Neuronal stem cell (in vitro differentiated cells): ENCODE measurements around the gene UBR3.

ENCODE experiments used
- DNase-seq: peaks from one replicate; pipeline ENCODE4 v3.0.0-alpha.2; 2013; ENCODE audit warnings: low spot score
- H2AFZ ChIP-seq: one replicate; pipeline ENCODE4 v1.6.1; 2013; ENCODE audit warnings: mild to moderate bottlenecking, low read length, inconsistent platforms
- H2AK5ac ChIP-seq: 2 replicates; pipeline ENCODE4 v1.6.1; 2013; ENCODE audit warnings: low read depth, mild to moderate bottlenecking, inconsistent platforms, low read length, moderate library complexity, mixed read lengths
- H2BK120ac ChIP-seq: 2 replicates; pipeline ENCODE4 v1.6.1; 2013; ENCODE audit warnings: low read depth, mild to moderate bottlenecking, inconsistent platforms, low read length, moderate library complexity, mixed read lengths
- H2BK12ac ChIP-seq: one replicate; pipeline ENCODE4 v1.6.1; 2013; ENCODE audit warnings: low read length, inconsistent platforms
- H2BK15ac ChIP-seq: 2 replicates; pipeline ENCODE4 v1.6.1; 2013; ENCODE audit warnings: mild to moderate bottlenecking, low read length, inconsistent platforms, mixed read lengths
- H2BK5ac ChIP-seq: one replicate; pipeline ENCODE4 v1.6.1; 2013; ENCODE audit warnings: inconsistent platforms, mild to moderate bottlenecking, low read length, moderate library complexity
- H3K14ac ChIP-seq: one replicate; pipeline ENCODE4 v1.6.1; 2013; ENCODE audit warnings: low read length, inconsistent platforms
- H3K18ac ChIP-seq: 2 replicates; pipeline ENCODE4 v1.6.1; 2013; ENCODE audit warnings: low read length, inconsistent platforms
- H3K23ac ChIP-seq: 2 replicates; pipeline ENCODE4 v1.6.1; 2013; ENCODE audit warnings: low read depth, mild to moderate bottlenecking, mixed read lengths, low read length, inconsistent platforms; ENCODE audit not compliant: poor library complexity
- H3K27ac ChIP-seq: replicated peaks from 3 replicates; pipeline ENCODE4 v1.5.1; 2013; ENCODE audit warnings: low read length, inconsistent platforms
- H3K27me3 ChIP-seq, 3 experiments: 2 replicates each; pipeline ENCODE4 v1.6.1; 2013; ENCODE audit warnings: low read length in 3 of 3, mild to moderate bottlenecking in 2 of 3, inconsistent platforms in 1 of 3, low read depth in 1 of 3, mixed read lengths in 1 of 3, moderate library complexity in 1 of 3; ENCODE audit not compliant: control insufficient read depth in 3 of 3, insufficient read depth in 3 of 3
- H3K36me3 ChIP-seq, 2 donors: replicated peaks in 1 of 2; 2 replicates each; pipeline ENCODE4 v1.6.1; 2013; ENCODE audit warnings: low read length in 2 of 2; ENCODE audit not compliant: control insufficient read depth in 2 of 2, insufficient read depth in 2 of 2
- H3K4ac ChIP-seq: 2 replicates; pipeline ENCODE4 v1.6.1; 2013; ENCODE audit warnings: inconsistent platforms, mild to moderate bottlenecking, low read length, moderate library complexity
- H3K4me1 ChIP-seq, 2 donors: 1 replicate in 1 of 2; 2 replicates in 1 of 2; pipeline ENCODE4 v1.6.1; 2013; ENCODE audit warnings: low read length in 2 of 2, low read depth in 1 of 2; ENCODE audit not compliant: control insufficient read depth in 2 of 2, insufficient read depth in 1 of 2
- H3K4me2 ChIP-seq: one replicate; pipeline ENCODE4 v1.6.1; 2013; ENCODE audit warnings: mild to moderate bottlenecking, low read length, inconsistent platforms; ENCODE audit not compliant: insufficient read depth, poor library complexity, severe bottlenecking
- H3K4me3 ChIP-seq, 2 donors: 2 replicates each; pipeline ENCODE4 v1.5.1; 2013; ENCODE audit warnings: low read length in 2 of 2, mild to moderate bottlenecking in 2 of 2, inconsistent platforms in 1 of 2, moderate library complexity in 1 of 2
- H3K79me1 ChIP-seq: one replicate; pipeline ENCODE4 v1.6.1; 2013; ENCODE audit warnings: low read depth, mild to moderate bottlenecking, inconsistent platforms, low read length, moderate library complexity
- H3K9ac ChIP-seq: one replicate; pipeline ENCODE4 v1.6.1; 2013; ENCODE audit warnings: mild to moderate bottlenecking, low read depth, low read length, inconsistent platforms; ENCODE audit not compliant: poor library complexity
- H3K9me3 ChIP-seq, 2 donors: replicated peaks in 1 of 2; 2 replicates each; pipeline versions ENCODE3 to v1.6.1; 2013; ENCODE audit warnings: low read length in 2 of 2, mild to moderate bottlenecking in 2 of 2, inconsistent platforms in 1 of 2, low read depth in 1 of 2, mixed read lengths in 1 of 2, moderate library complexity in 1 of 2; ENCODE audit not compliant: control insufficient read depth in 2 of 2, insufficient read depth in 1 of 2
- H4K8ac ChIP-seq: one replicate; pipeline ENCODE4 v1.6.1; 2013; ENCODE audit warnings: low read depth, mild to moderate bottlenecking, inconsistent platforms, low read length, moderate library complexity
- H4K91ac ChIP-seq: one replicate; pipeline ENCODE4 v1.6.1; 2013; ENCODE audit warnings: low read length, low read depth, mild to moderate bottlenecking, inconsistent platforms; ENCODE audit not compliant: poor library complexity
- WGBS, 2 donors: extraction: QIAGEN DNeasy Blood & Tissue Kit; methylation state at CpG; one replicate each; pipeline ENCODE4 v1.1.7; 2013; ENCODE audit warnings: missing lambda C conversion rate in 2 of 2, mixed read lengths in 1 of 2; ENCODE audit not compliant: insufficient read length in 2 of 2, insufficient replicate concordance in 1 of 2; ENCODE audit errors: extremely low coverage in 2 of 2; 5-methylcytosine and 5-hydroxymethylcytosine counted together

The UBR3 gene

GRCh38 chr2:170095380-170095779 lies 268.1 kb downstream of the UBR3 start:
- Histone ChIP-seq H3K23ac (no peak overlapping the region), H2BK5ac (no peak overlapping the region), H3K4me2 (no peak overlapping the region), H3K4ac (no peak overlapping the region), H3K4me1 (no peaks in the 10 kb centered on the region), H4K8ac (no peak overlapping the region), H2AFZ (no peak overlapping the region), H3K18ac (no peak overlapping the region), H2BK120ac (no peak overlapping the region), H3K14ac (no peak overlapping the region), H3K4me3 (no peak overlapping the region), H3K36me3 (no peaks in the 10 kb centered on the region), H2BK12ac (no peak overlapping the region), H2AK5ac (no peak overlapping the region), H4K91ac (no peak overlapping the region), H3K27ac (no peak overlapping the region), H2BK15ac (no peak overlapping the region), H3K9me3 (peaks cover 2 to 6% of the 10 kb centered on the region in 2 donors), H3K79me1 (no peaks in the 10 kb centered on the region), H3K27me3 (no peaks in the 10 kb centered on the region), H3K9ac (no peak overlapping the region)
- DNase-seq: no peak

- Histone ChIP-seq H3K36me3 (no peaks in the 10 kb centered on the region), H3K9ac (no peak overlapping the region), H3K23ac (no peak overlapping the region), H2AK5ac (no peak overlapping the region), H3K4me2 (no peak overlapping the region), H3K9me3 (no peaks in the 10 kb centered on the region), H3K79me1 (no peaks in the 10 kb centered on the region), H4K91ac (no peak overlapping the region), H2BK5ac (no peak overlapping the region), H3K4ac (no peak overlapping the region), H3K27ac (no peak overlapping the region), H3K4me1 (no peaks in the 10 kb centered on the region), H2BK15ac (no peak overlapping the region), H3K18ac (no peak overlapping the region), H2AFZ (no peak overlapping the region), H4K8ac (no peak overlapping the region), H2BK12ac (no peak overlapping the region), H3K14ac (no peak overlapping the region), H3K27me3 (no peaks in the 10 kb centered on the region), H3K4me3 (no peak overlapping the region), H2BK120ac (no peak overlapping the region)
- DNase-seq: no peak
- WGBS, 2 donors: no CpG with 5 or more reads among the region's 4 CpGs
These were observed 271.5 kb downstream of the UBR3 start for GRCh38 chr2:170098626-170099312.

- Histone ChIP-seq H3K79me1 (no peaks in the 10 kb centered on the region), H3K9me3 (no peaks in the 10 kb centered on the region), H2BK5ac (no peak overlapping the region), H3K4me3 (no peak overlapping the region), H2BK15ac (no peak overlapping the region), H3K27ac (no peak overlapping the region), H3K14ac (no peak overlapping the region), H3K36me3 (no peaks in the 10 kb centered on the region), H4K8ac (no peak overlapping the region), H3K4me1 (peaks cover 0 to 2% of the 10 kb centered on the region in 2 donors), H3K4me2 (no peak overlapping the region), H2BK12ac (no peak overlapping the region), H2AK5ac (no peak overlapping the region), H3K18ac (no peak overlapping the region), H3K23ac (no peak overlapping the region), H3K27me3 (no peaks in the 10 kb centered on the region), H3K9ac (no peak overlapping the region), H4K91ac (no peak overlapping the region), H3K4ac (no peak overlapping the region), H2AFZ (no peak overlapping the region), H2BK120ac (no peak overlapping the region)
- DNase-seq: no peak
- no CpG with 5 or more reads among the region's 3 CpGs for WGBS, 2 donors
These were observed 274.5 kb downstream of the UBR3 start for GRCh38 chr2:170101789-170102188.

- H3K9me3 ChIP-seq: peaks cover 0 to under 1% of the 10 kb centered on the region in 2 donors
- H3K27me3 ChIP-seq: no peaks in the 10 kb centered on the region
- H2BK5ac ChIP-seq: no peak overlapping the region
- no peak overlapping the region for H3K4ac ChIP-seq
- no peak overlapping the region for H3K14ac ChIP-seq
- no peak overlapping the region for H4K8ac ChIP-seq
- no peaks in the 10 kb centered on the region for H3K36me3 ChIP-seq
- H4K91ac ChIP-seq: no peak overlapping the region
- no peak overlapping the region for H3K9ac ChIP-seq
- H2AFZ ChIP-seq: peak overlapping the region; percentile 1
- no peak overlapping the region for H2BK120ac ChIP-seq
- no peak overlapping the region for H3K27ac ChIP-seq
- no peaks in the 10 kb centered on the region for H3K79me1 ChIP-seq
- H3K4me1 ChIP-seq: peaks cover 8 to 11% of the 10 kb centered on the region in 2 donors
- no peak overlapping the region for H2BK12ac ChIP-seq
- H2AK5ac ChIP-seq: no peak overlapping the region
- H3K4me2 ChIP-seq: no peak overlapping the region
- no peak overlapping the region for H3K23ac ChIP-seq
- no peak for DNase-seq
- WGBS, 2 donors: no CpG with 5 or more reads among the region's 4 CpGs
- H3K18ac ChIP-seq: no peak overlapping the region
- no peak overlapping the region for H3K4me3 ChIP-seq
- H2BK15ac ChIP-seq: no peak overlapping the region
These were observed 279.0 kb downstream of the UBR3 start for GRCh38 chr2:170106102-170106840.
